ENCODE measurements around the gene UBE2B. TPM values are rescaled to one million over a fixed set of nuclear protein-coding genes. Genes with fewer than 3 reads are reported as not detected.
"Not testable (repeated sequence)": the region's sequence is repeated elsewhere in the genome, so short reads cannot be mapped to it uniquely, and the experiment has no call there.

Gene UBE2B
- 100 to 1,000 TPM in 2 of 3 donors, 10 to 100 TPM in 1; 93.5 to 124 (median 116) TPM for total RNA-seq
- total RNA-seq (2013): 42.8 TPM

GRCh38 chr5:134370871-134371833, at the start of gene UBE2B:
Gene UBE2B, plus strand, starts transcription at chr5:134371569. Its CDS starts 27 bp downstream, at chr5:134371596.
- Mint-ChIP-seq H3K4me1 (peaks cover 54 to 62% of the 10 kb centered on the region in 2 donors), H3K4me3 (peak within 1 kb of the TSS; percentile 94), H3K9me3 (peaks cover 2 to 3% of the 10 kb centered on the region in 2 donors), H3K27me3 (ENCODE audit: low read depth in 2 of 2) (no peaks in the 10 kb centered on the region), H3K27ac (peak within 1 kb of the TSS; percentile 98 to 99), H3K36me3 (peaks cover 7% of the 10 kb centered on the region)
- Histone ChIP-seq H3K4me3 (ENCODE audit: low read length) (peak within 1 kb of the TSS; percentile 100), H3K36me3 (ENCODE audit: control insufficient read depth, insufficient read depth, low read length) (peaks cover 7% of the 10 kb centered on the region), H3K9me3 (ENCODE audit: control insufficient read depth, insufficient read depth, low read length) (no peaks in the 10 kb centered on the region), H3K27ac (ENCODE audit: low read length) (peak within 1 kb of the TSS; percentile 100), H3K4me1 (ENCODE audit: control insufficient read depth, insufficient read depth, low read length) (peaks cover 26% of the 10 kb centered on the region), H3K27me3 (ENCODE audit: control insufficient read depth, insufficient read depth, low read length) (no peaks in the 10 kb centered on the region)
- intact Hi-C loops (cut with micrococcal nuclease): loop anchor here (1.0 to 5.0 kb wide), 7 partner anchors 41 to 368 kb away; partner anchors contain the start of genes CAMLG, CDKN2AIPNL, PPP2CA and SEC24A
- TF ChIP-seq, protein P1, sequence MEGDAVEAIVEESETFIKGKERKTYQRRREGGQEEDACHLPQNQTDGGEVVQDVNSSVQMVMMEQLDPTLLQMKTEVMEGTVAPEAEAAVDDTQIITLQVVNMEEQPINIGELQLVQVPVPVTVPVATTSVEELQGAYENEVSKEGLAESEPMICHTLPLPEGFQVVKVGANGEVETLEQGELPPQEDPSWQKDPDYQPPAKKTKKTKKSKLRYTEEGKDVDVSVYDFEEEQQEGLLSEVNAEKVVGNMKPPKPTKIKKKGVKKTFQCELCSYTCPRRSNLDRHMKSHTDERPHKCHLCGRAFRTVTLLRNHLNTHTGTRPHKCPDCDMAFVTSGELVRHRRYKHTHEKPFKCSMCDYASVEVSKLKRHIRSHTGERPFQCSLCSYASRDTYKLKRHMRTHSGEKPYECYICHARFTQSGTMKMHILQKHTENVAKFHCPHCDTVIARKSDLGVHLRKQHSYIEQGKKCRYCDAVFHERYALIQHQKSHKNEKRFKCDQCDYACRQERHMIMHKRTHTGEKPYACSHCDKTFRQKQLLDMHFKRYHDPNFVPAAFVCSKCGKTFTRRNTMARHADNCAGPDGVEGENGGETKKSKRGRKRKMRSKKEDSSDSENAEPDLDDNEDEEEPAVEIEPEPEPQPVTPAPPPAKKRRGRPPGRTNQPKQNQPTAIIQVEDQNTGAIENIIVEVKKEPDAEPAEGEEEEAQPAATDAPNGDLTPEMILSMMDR (IDR thresholded peaks at IDR 0.05): no peak
- under 1% methylated on average over 66 of the region's 74 CpGs for WGBS (ENCODE audit: insufficient coverage)
- DNase-seq (peak; percentile 95 to 99), ATAC-seq (peak; percentile 78 to 91 (median 79))

- peaks cover 0 to 5% of the 10 kb centered on the region in 2 donors for H3K27me3 Mint-ChIP-seq (ENCODE audit: low read depth in 2 of 2)
- no peak overlapping the region for H3K4me3 Mint-ChIP-seq
- no peak overlapping the region for H3K4me3 ChIP-seq (ENCODE audit: low read length)
- H3K4me1 ChIP-seq (ENCODE audit: control insufficient read depth, insufficient read depth, low read length): no peaks in the 10 kb centered on the region
- TF ChIP-seq, protein P1 (IDR thresholded peaks at IDR 0.05): no peak
- H3K9me3 Mint-ChIP-seq: peaks cover 0 to 9% of the 10 kb centered on the region in 2 donors
- H3K27me3 ChIP-seq (ENCODE audit: control insufficient read depth, insufficient read depth, low read length): no peaks in the 10 kb centered on the region
- no peak overlapping the region for H3K27ac Mint-ChIP-seq
- H3K36me3 ChIP-seq (ENCODE audit: control insufficient read depth, insufficient read depth, low read length): no peaks in the 10 kb centered on the region
- DNase-seq (no peak), ATAC-seq (no peak)
- H3K9me3 ChIP-seq (ENCODE audit: control insufficient read depth, insufficient read depth, low read length): peaks cover 18% of the 10 kb centered on the region
- no peak overlapping the region for H3K27ac ChIP-seq (ENCODE audit: low read length)
- H3K36me3 Mint-ChIP-seq: peaks cover 21% of the 10 kb centered on the region
- H3K4me1 Mint-ChIP-seq: no peaks in the 10 kb centered on the region
- intact Hi-C loops (cut with micrococcal nuclease): no loop called here
Observed at GRCh38 chr5:134327327-134327726, 44.0 kb upstream of the UBE2B start.

DNA sequence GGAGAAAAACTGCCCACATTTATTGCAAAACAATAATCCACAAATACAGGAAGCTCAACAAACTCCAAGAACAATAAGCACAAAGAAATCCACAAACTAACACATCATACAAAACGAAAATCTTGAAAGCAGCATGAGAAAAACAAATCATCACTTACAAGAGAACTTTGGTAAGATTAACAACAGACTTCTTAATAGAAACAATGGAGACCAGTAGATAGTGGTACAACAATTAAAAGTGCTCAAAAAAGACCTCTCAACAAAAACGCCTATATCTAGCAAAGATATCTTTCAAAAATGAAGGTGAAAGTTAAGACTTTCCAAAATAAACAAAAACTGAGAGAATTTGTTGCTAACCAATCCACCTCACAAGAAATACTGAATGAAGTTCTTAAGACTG, 42.8 kb upstream of the UBE2B start:
- no peak overlapping the region for H3K4me3 ChIP-seq (ENCODE audit: low read length)
- H3K27me3 Mint-ChIP-seq (ENCODE audit: low read depth in 2 of 2): peaks cover 0 to 5% of the 10 kb centered on the region in 2 donors
- no peaks in the 10 kb centered on the region for H3K27me3 ChIP-seq (ENCODE audit: control insufficient read depth, insufficient read depth, low read length)
- peaks cover 34% of the 10 kb centered on the region for H3K36me3 Mint-ChIP-seq
- H3K4me1 ChIP-seq (ENCODE audit: control insufficient read depth, insufficient read depth, low read length): no peaks in the 10 kb centered on the region
- no peak overlapping the region for H3K4me3 Mint-ChIP-seq
- H3K4me1 Mint-ChIP-seq: no peaks in the 10 kb centered on the region
- H3K27ac Mint-ChIP-seq: no peak overlapping the region
- TF ChIP-seq, protein P1 (IDR thresholded peaks at IDR 0.05): no peak
- DNase-seq (no peak), ATAC-seq (no peak)
- WGBS (ENCODE audit: insufficient coverage): 88% methylated on average over 1 of the region's 2 CpGs
- no peak overlapping the region for H3K27ac ChIP-seq (ENCODE audit: low read length)
- H3K9me3 Mint-ChIP-seq: peaks cover 2 to 13% of the 10 kb centered on the region in 2 donors
- peaks cover 18% of the 10 kb centered on the region for H3K9me3 ChIP-seq (ENCODE audit: control insufficient read depth, insufficient read depth, low read length)
- no peaks in the 10 kb centered on the region for H3K36me3 ChIP-seq (ENCODE audit: control insufficient read depth, insufficient read depth, low read length)
- intact Hi-C loops (cut with micrococcal nuclease): no loop called here

DNA sequence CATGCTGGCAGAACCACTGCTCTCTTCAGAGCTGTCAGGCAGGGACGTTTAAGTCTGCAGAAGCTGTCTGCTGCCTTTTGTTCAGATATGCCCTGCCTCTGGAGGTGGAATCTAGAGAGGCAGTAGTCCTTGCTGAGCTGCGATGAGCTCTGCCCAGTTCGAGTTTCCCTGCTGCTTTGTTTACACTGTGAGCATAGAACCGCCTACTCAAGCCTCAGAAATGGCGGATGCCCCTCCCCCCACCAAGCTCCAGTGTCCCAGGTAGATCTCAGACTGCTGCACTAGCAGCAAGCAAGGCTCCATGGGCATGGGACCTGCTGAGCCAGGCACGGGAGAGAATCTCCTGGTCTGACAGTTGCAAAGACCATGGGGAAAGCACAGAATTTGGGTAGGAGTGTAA, 34.5 kb upstream of the UBE2B start:
- H3K4me1 ChIP-seq (ENCODE audit: control insufficient read depth, insufficient read depth, low read length); H3K27me3 ChIP-seq (ENCODE audit: control insufficient read depth, insufficient read depth, low read length); ATAC-seq; H3K27ac Mint-ChIP-seq; H3K4me3 Mint-ChIP-seq; H3K4me1 Mint-ChIP-seq; H3K4me3 ChIP-seq (ENCODE audit: low read length); H3K27me3 Mint-ChIP-seq (ENCODE audit: low read depth in 2 of 2); H3K27ac ChIP-seq (ENCODE audit: low read length); intact Hi-C loops (cut with micrococcal nuclease); DNase-seq; H3K36me3 ChIP-seq (ENCODE audit: control insufficient read depth, insufficient read depth, low read length); H3K9me3 ChIP-seq (ENCODE audit: control insufficient read depth, insufficient read depth, low read length): not testable (repeated sequence)
- 90% methylated on average over 6 of the region's 6 CpGs for WGBS (ENCODE audit: insufficient coverage)
- H3K9me3 Mint-ChIP-seq: peaks cover 9 to 15% of the 10 kb centered on the region in 2 donors
- peaks cover 23% of the 10 kb centered on the region for H3K36me3 Mint-ChIP-seq

DNA sequence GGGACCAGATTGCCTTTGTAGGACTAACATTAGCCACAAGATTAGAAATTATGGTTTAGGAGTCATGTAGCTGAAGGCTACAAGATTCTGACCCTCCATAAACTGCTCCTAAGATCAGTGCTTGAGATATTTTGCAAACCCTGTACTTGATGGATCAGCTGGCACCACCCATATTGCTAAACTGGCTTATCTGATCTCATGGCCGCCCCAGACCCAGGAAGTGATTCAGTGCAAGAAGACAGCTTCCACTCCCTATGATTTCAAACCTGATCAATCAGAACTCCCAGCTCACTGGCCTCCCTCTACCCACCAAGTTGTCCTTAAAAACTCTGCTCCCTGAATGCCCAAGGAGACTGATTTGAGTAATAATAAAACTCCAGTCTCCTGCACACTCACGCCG, 27.9 kb upstream of the UBE2B start:
- H3K9me3 ChIP-seq (ENCODE audit: control insufficient read depth, insufficient read depth, low read length); ATAC-seq; H3K27me3 ChIP-seq (ENCODE audit: control insufficient read depth, insufficient read depth, low read length); intact Hi-C loops (cut with micrococcal nuclease); H3K4me1 Mint-ChIP-seq; H3K27ac Mint-ChIP-seq; H3K4me3 Mint-ChIP-seq; H3K4me1 ChIP-seq (ENCODE audit: control insufficient read depth, insufficient read depth, low read length); H3K9me3 Mint-ChIP-seq; H3K36me3 ChIP-seq (ENCODE audit: control insufficient read depth, insufficient read depth, low read length); H3K36me3 Mint-ChIP-seq; DNase-seq; H3K27ac ChIP-seq (ENCODE audit: low read length); H3K4me3 ChIP-seq (ENCODE audit: low read length); H3K27me3 Mint-ChIP-seq (ENCODE audit: low read depth in 2 of 2): not testable (repeated sequence)
- 92% methylated on average over 3 of the region's 3 CpGs for whole genome bisulfite sequencing (ENCODE audit: insufficient coverage)

GRCh38 chr5:134345476-134345875, 25.9 kb upstream of the UBE2B start:
- intact Hi-C loops (cut with micrococcal nuclease); H3K27ac ChIP-seq (ENCODE audit: low read length); H3K27ac Mint-ChIP-seq; H3K4me1 Mint-ChIP-seq; H3K36me3 ChIP-seq (ENCODE audit: control insufficient read depth, insufficient read depth, low read length); H3K4me3 ChIP-seq (ENCODE audit: low read length); DNase-seq; H3K9me3 Mint-ChIP-seq; H3K27me3 Mint-ChIP-seq (ENCODE audit: low read depth in 2 of 2); H3K27me3 ChIP-seq (ENCODE audit: control insufficient read depth, insufficient read depth, low read length); H3K4me1 ChIP-seq (ENCODE audit: control insufficient read depth, insufficient read depth, low read length); H3K4me3 Mint-ChIP-seq; H3K9me3 ChIP-seq (ENCODE audit: control insufficient read depth, insufficient read depth, low read length); ATAC-seq; H3K36me3 Mint-ChIP-seq: not testable (repeated sequence)
- 94% methylated on average over 3 of the region's 3 CpGs for WGBS (ENCODE audit: insufficient coverage)

Data from natural killer cell (primary cell).